Thyroid gland (tissue), 4 donors: ENCODE measurements around the gene TXK. TPM values are rescaled to one million over a fixed set of nuclear protein-coding genes. Genes with fewer than 3 reads are reported as not detected.

Experiments
- DNase-seq, 2 donors: peaks; one replicate each; pipeline ENCODE4 v3.0.0-alpha.2; 2019
- H3K27ac ChIP-seq, 3 donors: fragments of 200-600 bp; sonication (generic); 1 replicate in 2 of 3; 2 replicates in 1 of 3; pipeline ENCODE4 v1.5.1; 2016 to 2019; ENCODE audit warnings: mild to moderate bottlenecking in 1 of 3, moderate library complexity in 1 of 3
- H3K27me3 ChIP-seq: fragments of 200-600 bp; sonication (generic); one replicate; pipeline ENCODE4 v1.5.1; 2019
- H3K36me3 ChIP-seq, 2 donors: fragments of 200-600 bp; sonication (generic); one replicate each; pipeline ENCODE4 v1.5.1; 2016 to 2019
- H3K4me1 ChIP-seq, 2 donors: fragments of 200-600 bp; sonication (generic); one replicate each; pipeline ENCODE4 v1.5.1; 2017 to 2019
- H3K4me3 ChIP-seq, 3 donors: fragments of 200-600 bp; sonication (generic); replicated peaks in 1 of 3; 1 replicate in 2 of 3; 2 replicates in 1 of 3; pipeline ENCODE4 v1.5.1; 2016; ENCODE audit warnings: mild to moderate bottlenecking in 1 of 3
- H3K9me3 ChIP-seq: fragments of 200-600 bp; sonication (generic); one replicate; pipeline ENCODE4 v1.5.1; 2017
- CTCF ChIP-seq, 6 experiments: fragments of 200-600 bp in 3 of 6; fragments of 450-650 bp in 3 of 6; sonication (generic) in 3 of 6; IDR thresholded peaks; one replicate each; pipeline ENCODE4 v1.5.1; 2016 to 2019; ENCODE audit warnings: antibody characterized with exemption in 6 of 6, mild to moderate bottlenecking in 2 of 6, inconsistent platforms in 1 of 6, moderate library complexity in 1 of 6
- POLR2A ChIP-seq, 2 donors: fragments of 450-650 bp; IDR thresholded peaks; one replicate each; pipeline ENCODE4 v1.6.1; 2017; ENCODE audit warnings: antibody characterized with exemption in 2 of 2, mild to moderate bottlenecking in 2 of 2, moderate library complexity in 1 of 2
- WGBS, 2 donors: methylation state at CpG; one replicate each; pipeline ENCODE4 v1.1.5; 2017; 5-methylcytosine and 5-hydroxymethylcytosine counted together
- intact Hi-C: fragments of 100-400 bp; cut with DNase I; formaldehyde crosslinking; loops from one replicate; pipeline ENCODE4 v1.15.1; 2023
- total RNA-seq, 4 donors: library from RNA; depleted of rRNA; stranded (reverse); fragments of >200 nt; gene quantifications; one replicate each; pipeline ENCODE4 v1.2.3, GENCODE V29; 2016

TXK gene
- total RNA-seq, 4 donors from 2014 or later = 1.8 to 3.6 (median 1.9) TPM

GRCh38 chr4:48102303-48102702 is 31.7 kb downstream of the TXK start:
- Histone ChIP-seq H3K27ac (no peak overlapping the region), H3K4me3 (no peak overlapping the region), H3K36me3 (no peaks in the 10 kb centered on the region), H3K27me3 (no peaks in the 10 kb centered on the region), H3K9me3 (no peaks in the 10 kb centered on the region), H3K4me1 (no peaks in the 10 kb centered on the region)
- no peak for TF ChIP-seq CTCF (IDR thresholded peaks at IDR 0.05)
- TF ChIP-seq POLR2A (IDR thresholded peaks at IDR 0.05) = no peak
- no peak for DNase-seq
- intact Hi-C loops = no loop called here
- WGBS, 2 donors = 89% methylated on average over 3 of the region's 3 CpGs

GRCh38 chr4:48100256-48100655 is 33.8 kb downstream of the TXK start:
- Histone ChIP-seq H3K27ac (no peak overlapping the region), H3K9me3 (no peaks in the 10 kb centered on the region), H3K27me3 (no peaks in the 10 kb centered on the region), H3K36me3 (no peaks in the 10 kb centered on the region), H3K4me1 (no peaks in the 10 kb centered on the region), H3K4me3 (no peak overlapping the region)
- WGBS, 2 donors = 83 to 88% methylated on average over 1 of the region's 1 CpG
- TF ChIP-seq POLR2A (IDR thresholded peaks at IDR 0.05) = no peak
- TF ChIP-seq CTCF (IDR thresholded peaks at IDR 0.05) = no peak
- intact Hi-C loops = no loop called here
- DNase-seq = no peak

- H3K4me1 ChIP-seq = no peaks in the 10 kb centered on the region
- H3K27ac ChIP-seq = no peak overlapping the region
- H3K36me3 ChIP-seq = no peaks in the 10 kb centered on the region
- no peak for DNase-seq
- WGBS, 2 donors = 87 to 88% methylated on average over 2 of the region's 2 CpGs
- TF ChIP-seq CTCF (IDR thresholded peaks at IDR 0.05) (no peak), POLR2A (IDR thresholded peaks at IDR 0.05) (no peak)
- no peaks in the 10 kb centered on the region for H3K9me3 ChIP-seq
- H3K27me3 ChIP-seq = no peaks in the 10 kb centered on the region
- no peak overlapping the region for H3K4me3 ChIP-seq
- intact Hi-C loops = no loop called here
Observed at GRCh38 chr4:48095441-48095840, 38.6 kb downstream of the TXK start.

- no peaks in the 10 kb centered on the region for H3K36me3 ChIP-seq
- no peak for TF ChIP-seq CTCF (IDR thresholded peaks at IDR 0.05)
- no peaks in the 10 kb centered on the region for H3K27me3 ChIP-seq
- DNase-seq = no peak
- no peak overlapping the region for H3K27ac ChIP-seq
- no peaks in the 10 kb centered on the region for H3K4me1 ChIP-seq
- intact Hi-C loops = no loop called here
- no peak overlapping the region for H3K4me3 ChIP-seq
- 51 to 80% methylated on average over 3 of the region's 3 CpGs for WGBS, 2 donors
- H3K9me3 ChIP-seq = no peaks in the 10 kb centered on the region
Observed at GRCh38 chr4:48093991-48094416, 40.0 kb downstream of the TXK start.

- WGBS, 2 donors = 77% methylated on average over 5 of the region's 5 CpGs
- H3K9me3 ChIP-seq = no peaks in the 10 kb centered on the region
- TF ChIP-seq CTCF (IDR thresholded peaks at IDR 0.05) (no peak), POLR2A (IDR thresholded peaks at IDR 0.05) (no peak)
- H3K4me3 ChIP-seq = no peak overlapping the region
- H3K27me3 ChIP-seq = no peaks in the 10 kb centered on the region
- intact Hi-C loops = no loop called here
- DNase-seq = no peak
- H3K4me1 ChIP-seq = peaks cover 0 to 4% of the 10 kb centered on the region in 2 donors
- no peaks in the 10 kb centered on the region for H3K36me3 ChIP-seq
- no peak overlapping the region for H3K27ac ChIP-seq
Observed at GRCh38 chr4:48090621-48091020, 43.4 kb downstream of the TXK start.
